ENCODE results near the gene URI1. TPM values are rescaled to one million over a fixed set of nuclear protein-coding genes. Genes with fewer than 3 reads are reported as not detected.

URI1 gene
- total RNA-seq, 1 donor from 2014 or later = 45.1 TPM

DNA sequence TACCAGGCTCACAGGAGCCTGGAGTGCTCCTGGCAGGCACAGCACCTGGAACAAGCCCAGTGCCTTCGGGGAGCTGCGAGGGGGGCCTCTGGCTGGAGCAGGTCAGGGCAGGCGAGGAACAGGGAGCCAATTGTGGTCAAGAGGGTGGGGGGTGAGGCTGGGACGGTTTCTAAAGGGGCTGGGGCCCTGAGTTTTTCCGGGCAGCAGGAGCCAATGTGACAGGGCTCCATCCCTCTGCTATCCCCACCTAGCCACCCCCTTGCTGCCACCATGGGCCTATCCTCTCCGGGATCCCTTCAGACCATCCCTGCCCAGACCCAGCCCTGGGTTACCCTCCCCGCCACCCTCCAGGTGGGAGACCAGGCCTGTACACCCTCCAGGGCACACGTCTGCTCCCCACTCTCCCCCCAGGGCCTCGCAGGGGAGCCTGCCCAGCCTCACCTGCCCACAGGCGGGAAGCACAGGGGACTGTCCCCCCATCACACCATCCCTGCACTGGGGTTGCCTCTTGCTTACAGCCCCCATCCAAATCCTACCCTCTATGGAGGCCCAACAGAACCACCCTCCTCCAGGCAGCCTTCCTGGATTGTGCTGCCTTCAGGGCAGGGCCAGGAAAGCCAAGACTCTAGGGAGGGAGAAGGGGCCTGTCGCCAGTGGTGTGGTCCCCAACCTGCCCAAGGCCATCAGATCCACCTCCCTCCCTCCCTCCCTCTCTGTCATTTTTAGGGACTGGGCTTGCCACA is 121.0 kb downstream of the URI1 start:
- DNase-seq = no peak
- no peak for ATAC-seq
- TF ChIP-seq, protein P1, sequence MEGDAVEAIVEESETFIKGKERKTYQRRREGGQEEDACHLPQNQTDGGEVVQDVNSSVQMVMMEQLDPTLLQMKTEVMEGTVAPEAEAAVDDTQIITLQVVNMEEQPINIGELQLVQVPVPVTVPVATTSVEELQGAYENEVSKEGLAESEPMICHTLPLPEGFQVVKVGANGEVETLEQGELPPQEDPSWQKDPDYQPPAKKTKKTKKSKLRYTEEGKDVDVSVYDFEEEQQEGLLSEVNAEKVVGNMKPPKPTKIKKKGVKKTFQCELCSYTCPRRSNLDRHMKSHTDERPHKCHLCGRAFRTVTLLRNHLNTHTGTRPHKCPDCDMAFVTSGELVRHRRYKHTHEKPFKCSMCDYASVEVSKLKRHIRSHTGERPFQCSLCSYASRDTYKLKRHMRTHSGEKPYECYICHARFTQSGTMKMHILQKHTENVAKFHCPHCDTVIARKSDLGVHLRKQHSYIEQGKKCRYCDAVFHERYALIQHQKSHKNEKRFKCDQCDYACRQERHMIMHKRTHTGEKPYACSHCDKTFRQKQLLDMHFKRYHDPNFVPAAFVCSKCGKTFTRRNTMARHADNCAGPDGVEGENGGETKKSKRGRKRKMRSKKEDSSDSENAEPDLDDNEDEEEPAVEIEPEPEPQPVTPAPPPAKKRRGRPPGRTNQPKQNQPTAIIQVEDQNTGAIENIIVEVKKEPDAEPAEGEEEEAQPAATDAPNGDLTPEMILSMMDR (IDR thresholded peaks at IDR 0.05) = no peak
- Histone ChIP-seq H3K4me3 (no peak overlapping the region), H3K27me3 (peaks cover 12% of the 10 kb centered on the region), H3K36me3 (no peaks in the 10 kb centered on the region), H3K4me1 (no peaks in the 10 kb centered on the region), H3K27ac (no peak overlapping the region), H3K9me3 (no peaks in the 10 kb centered on the region)
- intact Hi-C loops (cut with DNase I) = no loop called here

DNA sequence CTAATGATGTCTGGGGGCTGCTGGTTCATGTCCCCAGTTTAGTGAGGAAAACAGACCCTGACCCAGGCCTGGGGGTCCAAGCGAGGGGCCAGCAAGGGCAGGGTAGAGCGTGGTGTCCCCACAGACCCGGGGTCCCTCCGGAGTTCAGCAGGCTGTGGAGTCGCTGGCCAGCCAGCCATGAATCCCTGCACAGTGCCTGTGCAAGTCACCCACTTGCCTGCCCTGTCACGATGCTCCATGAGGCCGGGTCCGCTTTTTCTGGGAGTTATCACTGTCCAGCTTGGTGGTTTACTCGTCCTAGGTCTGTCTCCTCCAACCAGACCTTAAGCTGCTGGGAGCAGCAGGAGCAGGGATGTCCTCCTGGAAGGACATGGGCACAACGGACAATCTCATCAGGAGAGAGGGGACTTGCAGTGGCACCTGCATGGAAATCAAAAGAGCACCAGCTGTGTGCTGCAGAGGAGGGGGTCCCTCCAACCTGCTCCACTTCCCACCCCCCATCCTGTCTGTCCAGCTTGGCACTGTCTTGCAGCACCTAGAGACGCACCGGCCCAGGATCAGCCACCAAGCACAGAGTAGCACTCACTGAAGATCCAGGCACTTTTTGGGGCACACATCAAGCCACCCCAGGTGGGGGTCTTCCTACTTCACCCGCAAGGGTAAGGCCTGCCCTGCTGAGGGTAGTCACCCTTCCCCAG is 121.8 kb downstream of the URI1 start:
- TF ChIP-seq, protein P1 (IDR thresholded peaks at IDR 0.05) = no peak
- Histone ChIP-seq H3K27ac (no peak overlapping the region), H3K9me3 (no peaks in the 10 kb centered on the region), H3K27me3 (peaks cover 12% of the 10 kb centered on the region), H3K4me1 (no peaks in the 10 kb centered on the region), H3K36me3 (no peaks in the 10 kb centered on the region), H3K4me3 (no peak overlapping the region)
- ATAC-seq = no peak
- DNase-seq = no peak
- intact Hi-C loops (cut with DNase I) = no loop called here

DNA sequence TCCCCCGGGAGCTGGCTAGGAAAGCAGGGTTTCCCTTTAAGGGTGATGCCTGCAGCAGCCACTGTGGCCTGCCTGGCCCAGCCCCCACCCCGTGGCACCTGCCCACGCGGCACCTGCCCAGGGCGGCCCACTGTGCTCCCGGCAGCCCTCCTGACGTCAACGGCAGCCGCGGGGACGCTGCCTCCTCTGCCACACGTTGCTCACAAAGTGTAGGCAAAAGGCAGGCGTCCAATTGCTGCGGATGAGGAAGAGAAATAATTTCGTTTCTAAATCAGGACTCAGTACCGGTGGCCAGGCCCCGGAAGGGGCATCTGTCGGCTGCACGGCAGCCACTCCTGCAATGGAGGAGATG is 122.3 kb downstream of the URI1 start:
- ATAC-seq = no peak
- H3K4me1 ChIP-seq = no peaks in the 10 kb centered on the region
- peaks cover 12% of the 10 kb centered on the region for H3K27me3 ChIP-seq
- DNase-seq = peak; percentile 37
- H3K4me3 ChIP-seq = no peak overlapping the region
- TF ChIP-seq, protein P1 (IDR thresholded peaks at IDR 0.05) = no peak
- no peaks in the 10 kb centered on the region for H3K36me3 ChIP-seq
- H3K27ac ChIP-seq = no peak overlapping the region
- no peaks in the 10 kb centered on the region for H3K9me3 ChIP-seq
- intact Hi-C loops (cut with DNase I) = no loop called here

DNA sequence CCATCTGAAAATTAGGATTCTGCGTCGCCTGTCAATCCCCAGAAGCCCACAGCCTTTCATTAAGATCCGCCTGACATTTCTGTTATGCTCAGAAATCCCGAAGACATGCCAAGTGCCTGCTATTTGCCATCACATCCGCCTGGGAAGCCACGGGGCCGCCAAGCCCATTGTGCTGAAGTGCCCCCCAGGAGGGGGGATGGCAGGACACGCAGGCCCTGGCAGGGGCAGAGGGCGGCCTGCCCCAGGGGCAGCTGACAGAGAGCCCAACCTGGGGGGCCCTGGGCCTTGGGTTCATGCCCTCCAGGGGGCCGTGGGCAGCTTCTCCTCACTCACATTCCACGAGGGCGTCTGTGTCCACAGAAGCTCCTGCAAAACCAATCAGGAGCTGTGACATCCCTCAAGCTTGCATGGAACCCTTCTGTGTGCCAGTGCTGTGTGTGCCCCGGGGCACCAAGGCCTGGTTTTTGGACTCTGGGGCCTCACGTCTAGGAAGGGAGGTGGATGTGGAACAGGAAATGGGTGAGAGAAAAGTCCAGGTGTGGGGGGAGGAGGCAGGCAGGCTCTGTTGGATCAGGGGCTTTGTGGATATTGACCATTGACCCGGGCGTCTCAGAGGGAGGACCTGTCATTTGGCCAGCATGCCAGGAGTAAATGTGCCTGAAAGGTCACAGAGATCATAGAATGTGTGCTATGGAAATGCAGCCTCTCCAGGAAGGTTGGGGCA is 122.9 kb downstream of the URI1 start:
- intact Hi-C loops (cut with DNase I) = no loop called here
- TF ChIP-seq, protein P1 (IDR thresholded peaks at IDR 0.05) = no peak
- no peak overlapping the region for H3K27ac ChIP-seq
- peaks cover 12% of the 10 kb centered on the region for H3K27me3 ChIP-seq
- no peak overlapping the region for H3K4me3 ChIP-seq
- no peak for ATAC-seq
- H3K4me1 ChIP-seq = no peaks in the 10 kb centered on the region
- peak; percentile 51 for DNase-seq
- H3K9me3 ChIP-seq = no peaks in the 10 kb centered on the region
- H3K36me3 ChIP-seq = no peaks in the 10 kb centered on the region

DNA sequence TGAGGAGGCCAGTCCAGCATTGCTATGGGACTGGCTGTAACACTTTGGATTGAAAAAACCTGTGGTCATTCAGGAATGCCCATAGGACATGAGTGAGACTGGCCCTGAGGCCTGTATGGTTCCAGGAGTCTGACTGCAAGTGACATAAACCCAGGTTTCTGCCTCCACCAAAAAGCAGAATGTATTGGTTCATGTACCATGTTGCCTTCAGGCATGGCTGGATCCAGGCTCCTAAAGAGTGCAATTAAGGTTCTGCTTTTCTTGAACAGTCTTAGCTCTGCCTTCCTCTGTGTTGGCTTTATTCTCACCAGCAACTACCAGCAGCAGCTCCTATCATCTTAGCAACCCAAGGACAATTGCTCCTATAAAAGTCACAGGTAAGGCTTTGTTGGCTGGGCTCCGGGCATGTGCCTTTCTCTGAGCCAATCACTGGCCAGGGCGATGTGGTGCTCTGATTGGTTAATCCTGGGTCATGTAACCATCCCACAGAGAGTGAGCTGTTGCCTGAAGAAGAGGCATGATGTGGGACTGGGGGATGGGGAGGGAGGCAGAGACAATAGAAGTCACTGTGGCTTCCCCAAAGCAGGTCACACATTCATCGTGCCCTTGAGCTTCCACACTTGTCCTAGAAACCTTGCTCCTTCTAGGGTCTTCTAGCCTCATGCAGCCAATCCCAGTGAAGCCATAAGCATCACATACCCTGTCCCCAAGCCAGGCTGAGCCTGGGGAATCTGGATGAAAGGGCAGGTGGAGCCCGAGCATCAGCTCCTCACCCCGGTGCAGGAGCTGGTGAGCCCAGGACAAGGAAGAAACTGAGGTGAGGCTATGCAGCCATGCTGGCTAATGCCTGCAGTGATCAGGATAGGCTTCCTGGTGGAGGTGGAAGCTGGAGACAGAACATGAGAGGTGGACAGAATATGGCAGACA is 123.9 kb downstream of the URI1 start:
- ATAC-seq (no peak), DNase-seq (no peak)
- peaks cover 12% of the 10 kb centered on the region for H3K27me3 ChIP-seq
- no peak overlapping the region for H3K4me3 ChIP-seq
- no peaks in the 10 kb centered on the region for H3K9me3 ChIP-seq
- TF ChIP-seq, protein P1 (IDR thresholded peaks at IDR 0.05) = no peak
- H3K4me1 ChIP-seq = no peaks in the 10 kb centered on the region
- intact Hi-C loops (cut with DNase I) = no loop called here
- no peak overlapping the region for H3K27ac ChIP-seq
- no peaks in the 10 kb centered on the region for H3K36me3 ChIP-seq
